H1 (cell line): ENCODE results near the gene SYMPK. TPM values are rescaled to one million over a fixed set of nuclear protein-coding genes. Genes with fewer than 3 reads are reported as not detected.

ENCODE experiments used
- CTCF ChIA-PET: fragments of 300-600 bp; sonication (Branson Sonifier 250); formaldehyde crosslinking; loops from one replicate; lab custom pipeline; 2021; ENCODE audit not compliant: partially characterized antibody; lab: Charles Lee
- POLR2A ChIA-PET: fragments of 300-600 bp; sonication (Branson Sonifier 250); formaldehyde crosslinking; loops from one replicate; lab custom pipeline; 2021; ENCODE audit warnings: inconsistent platforms; ENCODE audit not compliant: partially characterized antibody; lab: Charles Lee
- DNase-seq, 2 experiments: peaks; one replicate each; pipeline versions ENCODE4 v3.0.0 to v3.0.0-alpha.2; 2010 to 2022; ENCODE audit warnings: low spot score in 2 of 2, low read depth in 1 of 2, mixed read lengths in 1 of 2
- FAIRE-seq: peaks from 2 replicates; lab custom pipeline; 2011; peaks lifted over from hg19 to GRCh38; lab: Jason Lieb, UNC
- H2AFZ ChIP-seq: 2 replicates; pipeline ENCODE4 v1.8.1; 2012; ENCODE audit warnings: low read length, inconsistent platforms
- H2AK5ac ChIP-seq: 2 replicates; pipeline ENCODE4 v1.6.1; 2013; ENCODE audit warnings: low read depth, low read length
- H2BK120ac ChIP-seq: replicated peaks from 2 replicates; pipeline ENCODE3; 2013; ENCODE audit warnings: low read depth, low read length, inconsistent platforms
- H2BK12ac ChIP-seq: 2 replicates; pipeline ENCODE4 v1.6.1; 2013; ENCODE audit warnings: low read depth, low read length
- H2BK15ac ChIP-seq: 2 replicates; pipeline ENCODE4 v1.6.1; 2013; ENCODE audit warnings: low read length
- H2BK20ac ChIP-seq: 2 replicates; pipeline ENCODE4 v1.6.1; 2013; ENCODE audit warnings: low read length
- H2BK5ac ChIP-seq: 2 replicates; pipeline ENCODE4 v1.6.1; 2013; ENCODE audit warnings: low read depth, low read length
- H3K14ac ChIP-seq: 2 replicates; pipeline ENCODE4 v1.6.1; 2013; ENCODE audit warnings: inconsistent platforms; ENCODE audit not compliant: insufficient read length
- H3K18ac ChIP-seq: 2 replicates; pipeline ENCODE4 v1.6.1; 2013; ENCODE audit warnings: low read length; ENCODE audit errors: extremely low read depth
- H3K23ac ChIP-seq: 2 replicates; pipeline ENCODE4 v1.6.1; 2013; ENCODE audit warnings: inconsistent platforms; ENCODE audit not compliant: insufficient read length
- H3K23me2 ChIP-seq: 2 replicates; pipeline ENCODE4 v1.6.1; 2013; ENCODE audit warnings: low read depth, low read length
- H3K27ac ChIP-seq: 2 replicates; pipeline ENCODE4 v1.6.1; 2011; ENCODE audit warnings: low read depth, low read length, inconsistent platforms
- H3K27me3 ChIP-seq, 4 experiments: replicated peaks in 1 of 4; 1 replicate in 1 of 4; 2 replicates in 3 of 4; pipeline versions ENCODE4 v1.6.1 to v1.8.1; 2011 to 2013; ENCODE audit warnings: low read length in 3 of 4, mild to moderate bottlenecking in 3 of 4, inconsistent platforms in 2 of 4, mixed read lengths in 2 of 4, moderate library complexity in 1 of 4; ENCODE audit not compliant: control insufficient read depth in 3 of 4, insufficient read depth in 3 of 4; ENCODE audit errors: extremely low read depth in 1 of 4
- H3K36me3 ChIP-seq, 4 experiments: 2 replicates each; pipeline versions ENCODE4 v1.6.1 to v1.8.1; 2011 to 2013; ENCODE audit warnings: mild to moderate bottlenecking in 4 of 4, low read length in 3 of 4, moderate library complexity in 2 of 4, control low read depth in 1 of 4, inconsistent platforms in 1 of 4; ENCODE audit not compliant: insufficient read depth in 4 of 4, control insufficient read depth in 2 of 4
- H3K4ac ChIP-seq: replicated peaks from 2 replicates; pipeline ENCODE3; 2013; ENCODE audit warnings: low read length, low read depth, mixed read lengths, inconsistent platforms; ENCODE audit not compliant: insufficient read length
- H3K4me1 ChIP-seq, 4 experiments: replicated peaks in 1 of 4; 1 replicate in 1 of 4; 2 replicates in 3 of 4; pipeline versions ENCODE4 v1.6.1 to v1.8.1; 2011 to 2013; ENCODE audit warnings: low read length in 3 of 4, inconsistent platforms in 2 of 4, mixed read lengths in 1 of 4; ENCODE audit not compliant: insufficient read depth in 4 of 4, control insufficient read depth in 3 of 4
- H3K4me2 ChIP-seq, 2 experiments: 2 replicates each; pipeline versions ENCODE4 v1.6.1 to v1.8.1; 2011 to 2013; ENCODE audit warnings: low read depth in 2 of 2, low read length in 2 of 2, control low read depth in 1 of 2, inconsistent platforms in 1 of 2, mild to moderate bottlenecking in 1 of 2; ENCODE audit not compliant: insufficient read depth in 1 of 2
- H3K4me3 ChIP-seq, 4 experiments: fragments of 200-600, 300-600 bp in 1 of 4; sonication (generic), shearing (Covaris generic), sonication (Bioruptor Twin) in 1 of 4; 2 replicates each; pipeline versions ENCODE4 v1.5.1 to v1.8.1; 2011 to 2016; ENCODE audit warnings: low read length in 4 of 4, low read depth in 3 of 4, control low read depth in 2 of 4, inconsistent platforms in 2 of 4, mild to moderate bottlenecking in 2 of 4, mixed read lengths in 1 of 4, moderate library complexity in 1 of 4; ENCODE audit not compliant: insufficient read depth in 2 of 4; ENCODE audit errors: extremely low read depth in 1 of 4
- H3K56ac ChIP-seq: replicated peaks from 2 replicates; pipeline ENCODE3; 2013; ENCODE audit warnings: low read depth, mild to moderate bottlenecking, mixed read lengths, low read length, inconsistent platforms; ENCODE audit not compliant: insufficient read length
- H3K79me1 ChIP-seq: 2 replicates; pipeline ENCODE4 v1.6.1; 2013; ENCODE audit warnings: low read depth, low read length, control low read depth
- H3K79me2 ChIP-seq, 2 experiments: 2 replicates each; pipeline versions ENCODE4 v1.6.1 to v1.8.1; 2012 to 2013; ENCODE audit warnings: low read length in 2 of 2, mild to moderate bottlenecking in 2 of 2, inconsistent platforms in 1 of 2; ENCODE audit not compliant: insufficient read depth in 2 of 2, control insufficient read depth in 1 of 2
- H3K9ac ChIP-seq, 4 experiments: replicated peaks in 1 of 4; 1 replicate in 1 of 4; 2 replicates in 3 of 4; pipeline versions ENCODE4 v1.6.1 to v1.8.1; 2011 to 2013; ENCODE audit warnings: low read depth in 3 of 4, low read length in 3 of 4, control low read depth in 2 of 4, mild to moderate bottlenecking in 2 of 4, moderate library complexity in 2 of 4, inconsistent platforms in 1 of 4; ENCODE audit errors: extremely low read depth in 1 of 4
- H3K9me3 ChIP-seq, 2 experiments: 2 replicates each; pipeline versions ENCODE4 v1.6.1 to v1.8.1; 2012 to 2013; ENCODE audit warnings: mild to moderate bottlenecking in 2 of 2, moderate library complexity in 2 of 2, control low read depth in 1 of 2, inconsistent platforms in 1 of 2, low read depth in 1 of 2, low read length in 1 of 2, mixed read lengths in 1 of 2; ENCODE audit not compliant: insufficient read depth in 2 of 2
- H4K20me1 ChIP-seq, 2 experiments: replicated peaks in 1 of 2; 2 replicates each; pipeline versions ENCODE3 to v1.8.1; 2011 to 2013; ENCODE audit warnings: inconsistent platforms in 2 of 2, low read length in 2 of 2, mild to moderate bottlenecking in 1 of 2; ENCODE audit not compliant: insufficient read depth in 2 of 2, control insufficient read depth in 1 of 2
- H4K5ac ChIP-seq: 2 replicates; pipeline ENCODE4 v1.6.1; 2013; ENCODE audit warnings: low read length, low read depth, mixed read lengths, inconsistent platforms; ENCODE audit not compliant: insufficient read length
- H4K8ac ChIP-seq: 2 replicates; pipeline ENCODE4 v1.8.0; 2013; ENCODE audit warnings: mild to moderate bottlenecking, moderate library complexity, low read length, inconsistent platforms; ENCODE audit not compliant: insufficient read depth; ENCODE audit errors: extremely low read depth
- H4K91ac ChIP-seq: replicated peaks from 2 replicates; pipeline ENCODE3; 2013; ENCODE audit warnings: low read length, mixed read lengths, inconsistent platforms; ENCODE audit not compliant: insufficient read length
- CBX8 ChIP-seq: fragments of 300-800, 300-1000 bp; sonication (generic); IDR thresholded peaks from 2 replicates; pipeline ENCODE4 v1.7.1; 2016; ENCODE audit warnings: low read depth, low read length, borderline replicate concordance
- CHD2 ChIP-seq: IDR thresholded peaks from 2 replicates; pipeline ENCODE4 v1.6.1; 2012; ENCODE audit warnings: low read length, improper control_type of control experiment
- CREB1 ChIP-seq: IDR thresholded peaks from 2 replicates; pipeline ENCODE4 v1.6.1; 2012; ENCODE audit warnings: inconsistent platforms
- CTBP2 ChIP-seq: IDR thresholded peaks from 2 replicates; pipeline ENCODE4 v1.7.0; 2011; ENCODE audit warnings: borderline replicate concordance, mild to moderate bottlenecking, moderate library complexity, mixed read lengths, low read length; ENCODE audit not compliant: insufficient read depth, insufficient read length
- EP300 ChIP-seq, 2 experiments: IDR thresholded peaks; 1 replicate in 1 of 2; 2 replicates in 1 of 2; pipeline ENCODE4 v1.6.1; 2011 to 2012; ENCODE audit warnings: low read depth in 2 of 2, low read length in 2 of 2, mild to moderate bottlenecking in 2 of 2, borderline replicate concordance in 1 of 2, inconsistent platforms in 1 of 2, moderate library complexity in 1 of 2
- GTF2F1 ChIP-seq: IDR thresholded peaks from 2 replicates; pipeline ENCODE4 v1.6.1; 2012; ENCODE audit warnings: low read depth, low read length, improper control_type of control experiment, borderline replicate concordance
- HDAC6 ChIP-seq: IDR thresholded peaks from one replicate; pipeline ENCODE4 v1.7.1; 2012; ENCODE audit warnings: low read depth, mild to moderate bottlenecking, inconsistent platforms, low read length, moderate library complexity
- JUN ChIP-seq: IDR thresholded peaks from 2 replicates; pipeline ENCODE4 v1.6.1; 2011; ENCODE audit warnings: low read depth, mild to moderate bottlenecking, improper control_type of control experiment, low read length
- KDM4A ChIP-seq: IDR thresholded peaks from one replicate; pipeline ENCODE4 v1.7.1; 2012; ENCODE audit warnings: low read depth, mild to moderate bottlenecking, moderate library complexity, low read length, inconsistent platforms; ENCODE audit not compliant: severe bottlenecking
- MAFK ChIP-seq: IDR thresholded peaks from 2 replicates; pipeline ENCODE4 v1.6.1; 2012; ENCODE audit warnings: low read depth, mild to moderate bottlenecking, improper control_type of control experiment, low read length
- SAP30 ChIP-seq: fragments of 300-600 bp; sonication (generic); IDR thresholded peaks from 2 replicates; pipeline ENCODE4 v1.7.1; 2012; ENCODE audit warnings: low read length, moderate library complexity, mild to moderate bottlenecking, inconsistent platforms; ENCODE audit not compliant: insufficient read depth, insufficient replicate concordance
- TAF1 ChIP-seq: IDR thresholded peaks from 2 replicates; pipeline ENCODE4 v1.6.1; 2011; ENCODE audit warnings: mild to moderate bottlenecking, low read depth, low read length
- TBP ChIP-seq: IDR thresholded peaks from 2 replicates; pipeline ENCODE4 v1.6.1; 2011; ENCODE audit warnings: low read depth, low read length, improper control_type of control experiment
- WGBS, 2 experiments: shearing (Covaris generic) in 1 of 2; methylation state at CpG; one replicate each; pipeline versions ENCODE4 v1.1.6 to v1.1.7; 2013 to 2015; ENCODE audit warnings: low lambda C conversion rate in 2 of 2, mixed read lengths in 2 of 2, inconsistent platforms in 1 of 2, low coverage in 1 of 2, missing lambda C conversion rate in 1 of 2; ENCODE audit not compliant: insufficient replicate concordance in 2 of 2, insufficient coverage in 1 of 2, insufficient read length in 1 of 2; ENCODE audit errors: extremely low coverage in 1 of 2, missing lambda C conversion rate in 1 of 2; 5-methylcytosine and 5-hydroxymethylcytosine counted together
- polyA plus RNA-seq, 7 experiments: library from polyadenylated mRNA; depleted of rRNA in 3 of 7; stranded (reverse) in 5 of 7; unstranded in 2 of 7; fragments of >200 nt in 5 of 7; fragments of 200-250 nt in 2 of 7; gene quantifications; 1 replicate in 5 of 7; 2 replicates in 1 of 7; 4 replicates in 1 of 7; pipeline versions ENCODE4 v1.2.1 to v1.2.3, GENCODE V29; 2011 to 2013; ENCODE audit warnings: missing spikeins in 2 of 7, mixed read lengths in 2 of 7
- total RNA-seq: library from RNA; stranded (reverse); fragmentation: NEBNext Ultra II Directional; extraction: Animal tissue kit (Norgen Biotek cat#: 25700); gene quantifications from 2 replicates; pipeline ENCODE4 v1.2.1, GENCODE V29; 2021

The SYMPK gene
- total and polyA plus RNA-seq, 2 of the 8 experiments (the other 6 are each of a cell fraction or from before 2014, with no cell fraction given) = 93.6 to 99.5 TPM

- Histone ChIP-seq H2AK5ac (no peak overlapping the region), H3K4me3 (no peak overlapping the region), H4K91ac (no peak overlapping the region), H4K8ac (no peak overlapping the region; the same call in 1 of the 2 replicates), H3K79me2 (no peaks in the 10 kb centered on the region), H3K79me1 (no peaks in the 10 kb centered on the region), H2BK20ac (no peak overlapping the region), H3K14ac (no peak overlapping the region), H4K20me1 (no peaks in the 10 kb centered on the region), H2AFZ (no peak overlapping the region), H3K56ac (no peak overlapping the region), H2BK5ac (no peak overlapping the region), H3K27me3 (no peaks in the 10 kb centered on the region), H3K23me2 (no peaks in the 10 kb centered on the region; the same call in 1 of the 2 replicates), H2BK12ac (no peak overlapping the region), H3K9me3 (no peaks in the 10 kb centered on the region), H3K4ac (no peak overlapping the region), H4K5ac (no peak overlapping the region), H3K36me3 (no peaks in the 10 kb centered on the region)
- FAIRE-seq = no peak
- POLR2A ChIA-PET = interaction anchor here (0.7 to 1.0 kb wide), 2 partner anchors 8 to 46 kb away, joined by 3 read pairs; no protein-coding TSS in a partner anchor
- CTCF ChIA-PET = interaction anchor here (0.6 to 1.5 kb wide), 5 partner anchors 75 to 278 kb away, joined by 3 to 5 read pairs (median 3); no protein-coding TSS in a partner anchor
- no peak for DNase-seq
- TF ChIP-seq GTF2F1 = no peak
- TF ChIP-seq TBP = no peak
- no peak for TF ChIP-seq JUN
- TF ChIP-seq CBX8 = no peak
- no peak for TF ChIP-seq CTBP2
- no peak for TF ChIP-seq KDM4A
- TF ChIP-seq CREB1 = no peak
- TF ChIP-seq TAF1 = no peak
- TF ChIP-seq MAFK = no peak
- no peak for TF ChIP-seq EP300 (IDR thresholded peaks at IDR 0.05; ENCODE audit: borderline replicate concordance in 1 of 2, low read depth in 2 of 2, low read length in 2 of 2)
- no peak for TF ChIP-seq CHD2
- no peak for TF ChIP-seq SAP30
- no peak for TF ChIP-seq HDAC6
- TF ChIP-seq, all 59 proteins: peak for 0
- 83% methylated on average over 8 of the region's 8 CpGs; no CpG with 5 or more reads in 1 of the 2 experiments for WGBS, 2 experiments
- Histone ChIP-seq H3K4me2 (no peak overlapping the region), H3K27ac (no peak overlapping the region), H2BK120ac (no peak overlapping the region), H3K18ac (no peak overlapping the region), H2BK15ac (no peak overlapping the region), H3K9ac (no peak overlapping the region), H3K4me1 (peaks cover 0 to 3% (median 0%) of the 10 kb centered on the region in 4 experiments; a peak in 3 of 7 replicates), H3K23ac (no peak overlapping the region)
Observed at GRCh38 chr19:45911291-45911690, 48.3 kb upstream of the SYMPK start.
